A673 (cell line): Measurements from ENCODE around the gene FRAT1. TPM values are rescaled to one million over a fixed set of nuclear protein-coding genes. Genes with fewer than 3 reads are reported as not detected.

Source experiments
- BruUV-seq: library from RNA; stranded (reverse); fragments of 400-500 nt; replicated peaks from 2 replicates; lab custom pipeline; 2021; lab: Mats Ljungman, UMichigan
- CTCF ChIA-PET: fragments of 300-600 bp; sonication (Branson Sonifier 250); formaldehyde crosslinking; loops from one replicate; lab custom pipeline; 2022; ENCODE audit warnings: antibody characterized with exemption; lab: Charles Lee
- POLR2A ChIA-PET: fragments of 300-600 bp; sonication (Branson Sonifier 250); formaldehyde crosslinking; loops from one replicate; lab custom pipeline; 2022; ENCODE audit warnings: antibody characterized with exemption; ENCODE audit not compliant: low non-redundant PET; lab: Charles Lee
- DNase-seq: peaks from one replicate; pipeline ENCODE4 v3.0.0-alpha.2; 2015; ENCODE audit warnings: low spot score
- H3K27ac ChIP-seq: fragments of 200-600 bp; sonication (generic); 2 replicates; pipeline ENCODE4 v1.5.1; 2016; ENCODE audit warnings: mixed run types, low read depth, mild to moderate bottlenecking, mixed read lengths, antibody characterized with exemption, low read length; ENCODE audit not compliant: poor library complexity, severe bottlenecking
- H3K27me3 ChIP-seq: fragments of 200-600 bp; sonication (generic); replicated peaks from 2 replicates; pipeline ENCODE4 v1.6.1; 2017; ENCODE audit warnings: mixed run types, low read depth, mild to moderate bottlenecking, mixed read lengths, antibody characterized with exemption, low read length; ENCODE audit not compliant: insufficient read depth, poor library complexity
- H3K36me3 ChIP-seq: fragments of 200-600 bp; sonication (generic); 2 replicates; pipeline ENCODE4 v1.6.1; 2016; ENCODE audit warnings: mixed run types, mild to moderate bottlenecking, mixed read lengths, antibody characterized with exemption, low read length; ENCODE audit not compliant: insufficient read depth, poor library complexity, severe bottlenecking
- H3K4me1 ChIP-seq: fragments of 200-600 bp; sonication (generic); 2 replicates; pipeline ENCODE4 v1.6.1; 2017; ENCODE audit warnings: mixed run types, mild to moderate bottlenecking, mixed read lengths, antibody characterized with exemption, low read length; ENCODE audit not compliant: insufficient read depth, poor library complexity, severe bottlenecking
- H3K4me3 ChIP-seq: fragments of 200-600 bp; sonication (generic); 2 replicates; pipeline ENCODE4 v1.5.1; 2016; ENCODE audit warnings: low read depth, mixed run types, mild to moderate bottlenecking, mixed read lengths, low read length; ENCODE audit not compliant: poor library complexity, severe bottlenecking
- H3K9me3 ChIP-seq: fragments of 200-600 bp; sonication (generic); 2 replicates; pipeline ENCODE4 v1.6.1; 2016; ENCODE audit warnings: mixed run types, low read depth, mild to moderate bottlenecking, mixed read lengths, antibody characterized with exemption, low read length; ENCODE audit not compliant: poor library complexity, severe bottlenecking
- CTCF ChIP-seq: fragments of 300-800, 200-600 bp; sonication (generic); conservative IDR thresholded peaks from 2 replicates; pipeline ENCODE4 v1.5.1; 2017; ENCODE audit warnings: low read depth, mild to moderate bottlenecking, antibody characterized with exemption, low read length, moderate library complexity, mixed read lengths
- EZH2 ChIP-seq: fragments of 200-600 bp; sonication (generic); IDR thresholded peaks from 2 replicates; pipeline ENCODE4 v1.6.1; 2017; ENCODE audit warnings: borderline replicate concordance, low read depth, mild to moderate bottlenecking, mixed read lengths, antibody characterized with exemption, low read length; ENCODE audit not compliant: poor library complexity, severe bottlenecking
- intact Hi-C: fragments of 100-400 bp; cut with micrococcal nuclease; formaldehyde crosslinking; loops from one replicate; pipeline ENCODE4 v1.10.0; 2022; ENCODE audit not compliant: unreplicated experiment
- total RNA-seq: library from RNA; stranded (reverse); gene quantifications from 2 replicates; pipeline ENCODE4 v1.2.3, GENCODE V29; 2021

FRAT1 gene
- total RNA-seq, 1 experiment from 2014 or later, result 0.45 TPM

GRCh38 chr10:97297556-97298222 is 21.4 kb upstream of the FRAT1 start:
- BruUV-seq, result no TSS peak
- H3K4me3 ChIP-seq, result no peak overlapping the region
- TF ChIP-seq CTCF (no peak), EZH2 (no peak)
- CTCF ChIA-PET, result no interaction called here
- no peaks in the 10 kb centered on the region for H3K9me3 ChIP-seq
- POLR2A ChIA-PET, result no interaction called here
- no peak overlapping the region for H3K27ac ChIP-seq
- no peak for DNase-seq
- H3K27me3 ChIP-seq, result no peaks in the 10 kb centered on the region
- no peaks in the 10 kb centered on the region for H3K36me3 ChIP-seq
- H3K4me1 ChIP-seq, result no peaks in the 10 kb centered on the region
- intact Hi-C loops, result no loop called here

- CTCF ChIA-PET, result interaction anchor here (0.5 kb wide), 1 partner anchor 57 kb away, joined by 8 read pairs; no protein-coding TSS in a partner anchor
Measured at GRCh38 chr10:97298223-97298571, 20.9 kb upstream of the FRAT1 start.

GRCh38 chr10:97300980-97301379 is 18.1 kb upstream of the FRAT1 start:
- Histone ChIP-seq H3K4me3 (no peak overlapping the region), H3K9me3 (no peaks in the 10 kb centered on the region), H3K27ac (no peak overlapping the region), H3K4me1 (no peaks in the 10 kb centered on the region), H3K36me3 (no peaks in the 10 kb centered on the region), H3K27me3 (no peaks in the 10 kb centered on the region)
- intact Hi-C loops, result no loop called here
- TF ChIP-seq CTCF (no peak), EZH2 (no peak)
- BruUV-seq, result no TSS peak
- no peak for DNase-seq
- ChIA-PET CTCF (no interaction called here), POLR2A (no interaction called here)

More at GRCh38 chr10:97298223-97298571, 20.9 kb upstream of the FRAT1 start:
- H3K4me1 ChIP-seq, result no peaks in the 10 kb centered on the region
- no peak overlapping the region for H3K27ac ChIP-seq
- no peak overlapping the region for H3K4me3 ChIP-seq
- no TSS peak for BruUV-seq
- no peak for TF ChIP-seq EZH2
- TF ChIP-seq CTCF, result no peak
- H3K9me3 ChIP-seq, result no peaks in the 10 kb centered on the region
- intact Hi-C loops, result no loop called here
- H3K36me3 ChIP-seq, result no peaks in the 10 kb centered on the region
- POLR2A ChIA-PET, result no interaction called here
- no peak for DNase-seq
- no peaks in the 10 kb centered on the region for H3K27me3 ChIP-seq
